Mucosa of descending colon (tissue), 3 donors: ENCODE results near the gene TCF7L2. TPM values are rescaled to one million over a fixed set of nuclear protein-coding genes. Genes with fewer than 3 reads are reported as not detected.
A peak's percentile ranks its signal among the peaks of the same experiment; 100 is the strongest.

ENCODE experiments used
- ATAC-seq: fragments of 200-7000 bp; cut with Tn5 transposase; one replicate; pipeline ENCODE4 v1.9.1; 2020; ENCODE audit warnings: mild to moderate bottlenecking, moderate library complexity
- DNase-seq, 3 donors: peaks; one replicate each; pipeline ENCODE4 v3.0.0-alpha.2; 2020
- H3K36me3 ChIP-seq: fragments of 200-600 bp; one replicate; pipeline ENCODE4 v1.8.0; 2021; ENCODE audit warnings: low read depth, mild to moderate bottlenecking
- H3K4me1 ChIP-seq: fragments of 200-600 bp; one replicate; pipeline ENCODE4 v1.8.0; 2021; ENCODE audit warnings: low read depth, mild to moderate bottlenecking
- H3K4me3 ChIP-seq: fragments of 200-600 bp; one replicate; pipeline ENCODE4 v1.8.0; 2021; ENCODE audit warnings: mild to moderate bottlenecking
- H3K9me3 ChIP-seq: fragments of 200-600 bp; one replicate; pipeline ENCODE4 v1.8.0; 2021; ENCODE audit warnings: mild to moderate bottlenecking
- CTCF ChIP-seq: fragments of 200-600 bp; IDR thresholded peaks from one replicate; pipeline ENCODE4 v1.8.0; 2022; ENCODE audit warnings: antibody characterized with exemption, mild to moderate bottlenecking
- intact Hi-C, 2 donors: fragments of 100-400 bp; cut with DNase I in 1 of 2; cut with micrococcal nuclease in 1 of 2; formaldehyde crosslinking; loops; one replicate each; pipeline versions ENCODE4 v1.11.0 to v1.11.1; 2022; cut with DNase I, micrococcal nuclease
- total RNA-seq, 3 donors: library from RNA; stranded (reverse); fragmentation: NEBNext Ultra II Directional in 2 of 3; extraction: Animal tissue kit (Norgen Biotek cat#: 25700) in 2 of 3; gene quantifications; one replicate each; pipeline versions ENCODE4 v1.2.1 to v1.2.4, GENCODE V29; 2021 to 2023
- donor health status: DM: no; HTN: no; CAD: no; lungs with moderate emphysema.
- donor health status: DM: no; HTN: no; CAD: no.
- donor health status: DM: no; HTN: yes; CAD: no.

TCF7L2 gene
- total RNA-seq, 3 donors from 2014 or later, result 99.6 to 182 (median 102) TPM

GRCh38 chr10:112952282-112953173 lies 2.5 kb downstream of the TCF7L2 start:
- intact Hi-C loops, result loop anchor here in 1 of 2 donors (10.0 kb wide), 1 partner anchor 182 kb away; no protein-coding TSS in a partner anchor
- H3K4me3 ChIP-seq, result peak overlapping the region; percentile 44
- H3K9me3 ChIP-seq, result no peaks in the 10 kb centered on the region
- peak; percentile 20 for ATAC-seq
- TF ChIP-seq CTCF, result no peak
- no peaks in the 10 kb centered on the region for H3K36me3 ChIP-seq
- peak in 2 of 3 donors; percentile 36 to 67 for DNase-seq
- peaks cover 31% of the 10 kb centered on the region for H3K4me1 ChIP-seq

GRCh38 chr10:112953174-112954159 lies 3.4 kb downstream of the TCF7L2 start:
- no peaks in the 10 kb centered on the region for H3K36me3 ChIP-seq
- no peak for TF ChIP-seq CTCF
- DNase-seq (peak in 2 of 3 donors; percentile 54 to 69), ATAC-seq (no peak)
- intact Hi-C loops, result loop anchor here in 1 of 2 donors (10.0 kb wide), 1 partner anchor 181 kb away; no protein-coding TSS in a partner anchor
- peak overlapping the region; percentile 44 for H3K4me3 ChIP-seq
- H3K4me1 ChIP-seq, result peaks cover 39% of the 10 kb centered on the region
- no peaks in the 10 kb centered on the region for H3K9me3 ChIP-seq

GRCh38 chr10:112954974-112955581 lies 5.0 kb downstream of the TCF7L2 start:
- DNase-seq, result no peak
- Histone ChIP-seq H3K36me3 (no peaks in the 10 kb centered on the region), H3K4me3 (peak overlapping the region; percentile 7), H3K9me3 (no peaks in the 10 kb centered on the region), H3K4me1 (peaks cover 47% of the 10 kb centered on the region)
- no peak for ATAC-seq
- intact Hi-C loops, result loop anchor here (5.0 to 10.0 kb wide), 2 partner anchors 137 to 180 kb away; no protein-coding TSS in a partner anchor
- TF ChIP-seq CTCF, result no peak

- H3K36me3 ChIP-seq, result no peaks in the 10 kb centered on the region
- intact Hi-C loops, result loop anchor here (5.0 to 10.0 kb wide), 2 partner anchors 136 to 179 kb away; no protein-coding TSS in a partner anchor
- H3K9me3 ChIP-seq, result no peaks in the 10 kb centered on the region
- ATAC-seq, result peak; percentile 47
- peak in 1 of 3 donors; percentile 42 for DNase-seq
- H3K4me1 ChIP-seq, result peaks cover 47% of the 10 kb centered on the region
- peak overlapping the region; percentile 7 for H3K4me3 ChIP-seq
- no peak for TF ChIP-seq CTCF
Measured at GRCh38 chr10:112955582-112956421, 5.8 kb downstream of the TCF7L2 start.
